ENCODE data around the gene ATXN7. TPM values are rescaled to one million over a fixed set of nuclear protein-coding genes. Genes with fewer than 3 reads are reported as not detected.

ATXN7 gene
- total RNA-seq, 1 donor from 2014 or later, result 21.0 TPM

GRCh38 chr3:63932509-63933212 is 69.0 kb downstream of the ATXN7 start:
- DNase-seq (ENCODE audit: extremely low read depth, low read depth, low spot score), result no peak

GRCh38 chr3:63933459-63933858 is 69.8 kb downstream of the ATXN7 start:
- DNase-seq (ENCODE audit: extremely low read depth, low read depth, low spot score), result no peak

GRCh38 chr3:63934041-63934866 is 70.6 kb downstream of the ATXN7 start:
- no peak for DNase-seq (ENCODE audit: extremely low read depth, low read depth, low spot score)

- no peak for DNase-seq (ENCODE audit: extremely low read depth, low read depth, low spot score)
Measured at GRCh38 chr3:63936925-63937324, 73.3 kb downstream of the ATXN7 start.

- DNase-seq (ENCODE audit: extremely low read depth, low read depth, low spot score), result no peak
Measured at GRCh38 chr3:63937661-63938651, 74.3 kb downstream of the ATXN7 start.

GRCh38 chr3:63940389-63940757 is 76.7 kb downstream of the ATXN7 start:
- no peak for DNase-seq (ENCODE audit: extremely low read depth, low read depth, low spot score)

- no peak for DNase-seq (ENCODE audit: extremely low read depth, low read depth, low spot score)
Measured at GRCh38 chr3:63942528-63942927, 78.9 kb downstream of the ATXN7 start.

GRCh38 chr3:63943678-63944077 is 80.0 kb downstream of the ATXN7 start:
- no peak for DNase-seq (ENCODE audit: extremely low read depth, low read depth, low spot score)

GRCh38 chr3:63945558-63946096 is 82.0 kb downstream of the ATXN7 start:
- DNase-seq (ENCODE audit: extremely low read depth, low read depth, low spot score), result no peak

- no peak for DNase-seq (ENCODE audit: extremely low read depth, low read depth, low spot score)
Measured at GRCh38 chr3:63946753-63947152, 83.1 kb downstream of the ATXN7 start.

GRCh38 chr3:63947594-63947993 is 83.9 kb downstream of the ATXN7 start:
- no peak for DNase-seq (ENCODE audit: extremely low read depth, low read depth, low spot score)

- no peak for DNase-seq (ENCODE audit: extremely low read depth, low read depth, low spot score)
Measured at GRCh38 chr3:63949005-63949404, 85.3 kb downstream of the ATXN7 start.

GRCh38 chr3:63950698-63951097 is 87.0 kb downstream of the ATXN7 start:
- DNase-seq (ENCODE audit: extremely low read depth, low read depth, low spot score), result no peak

- no peak for DNase-seq (ENCODE audit: extremely low read depth, low read depth, low spot score)
Measured at GRCh38 chr3:63951492-63952247, 88.0 kb downstream of the ATXN7 start.

GRCh38 chr3:63952248-63952594 is 88.6 kb downstream of the ATXN7 start:
- no peak for DNase-seq (ENCODE audit: extremely low read depth, low read depth, low spot score)

GRCh38 chr3:63954182-63954581 is 90.5 kb downstream of the ATXN7 start:
- DNase-seq (ENCODE audit: extremely low read depth, low read depth, low spot score), result no peak

- no peak for DNase-seq (ENCODE audit: extremely low read depth, low read depth, low spot score)
Measured at GRCh38 chr3:63955036-63955650, 91.5 kb downstream of the ATXN7 start.

- no peak for DNase-seq (ENCODE audit: extremely low read depth, low read depth, low spot score)
Measured at GRCh38 chr3:63955830-63956545, 92.3 kb downstream of the ATXN7 start.

- no peak for DNase-seq (ENCODE audit: extremely low read depth, low read depth, low spot score)
Measured at GRCh38 chr3:63959146-63959545, 95.5 kb downstream of the ATXN7 start.
